Upper lobe of left lung (tissue), 4 donors: ENCODE data around the gene SMYD3.

Source experiments
- EP300 ChIP-seq, 4 donors: sonication (generic); formaldehyde crosslinking; IDR thresholded peaks; one replicate each; pipeline ENCODE4 v1.5.1; 2017; ENCODE audit warnings: antibody characterized with exemption in 4 of 4, control low read depth in 2 of 4
- POLR2A ChIP-seq, 4 donors: fragments of 450-650 bp; IDR thresholded peaks; one replicate each; pipeline ENCODE4 v1.5.1; 2016 to 2017; ENCODE audit warnings: antibody characterized with exemption in 4 of 4, mild to moderate bottlenecking in 2 of 4
- POLR2AphosphoS5 ChIP-seq, 2 donors: sonication (generic); formaldehyde crosslinking; IDR thresholded peaks; one replicate each; pipeline ENCODE4 v1.5.1; 2017; ENCODE audit warnings: antibody characterized with exemption in 2 of 2
- TF ChIP-seq, protein P1 (sequence below), 6 experiments: fragments of 450-650 bp in 4 of 6; fragments of 200-600 bp in 2 of 6; sonication (generic) in 2 of 6; IDR thresholded peaks; one replicate each; pipeline ENCODE4 v1.5.1; 2016 to 2019; ENCODE audit warnings: antibody characterized with exemption in 6 of 6

DNA sequence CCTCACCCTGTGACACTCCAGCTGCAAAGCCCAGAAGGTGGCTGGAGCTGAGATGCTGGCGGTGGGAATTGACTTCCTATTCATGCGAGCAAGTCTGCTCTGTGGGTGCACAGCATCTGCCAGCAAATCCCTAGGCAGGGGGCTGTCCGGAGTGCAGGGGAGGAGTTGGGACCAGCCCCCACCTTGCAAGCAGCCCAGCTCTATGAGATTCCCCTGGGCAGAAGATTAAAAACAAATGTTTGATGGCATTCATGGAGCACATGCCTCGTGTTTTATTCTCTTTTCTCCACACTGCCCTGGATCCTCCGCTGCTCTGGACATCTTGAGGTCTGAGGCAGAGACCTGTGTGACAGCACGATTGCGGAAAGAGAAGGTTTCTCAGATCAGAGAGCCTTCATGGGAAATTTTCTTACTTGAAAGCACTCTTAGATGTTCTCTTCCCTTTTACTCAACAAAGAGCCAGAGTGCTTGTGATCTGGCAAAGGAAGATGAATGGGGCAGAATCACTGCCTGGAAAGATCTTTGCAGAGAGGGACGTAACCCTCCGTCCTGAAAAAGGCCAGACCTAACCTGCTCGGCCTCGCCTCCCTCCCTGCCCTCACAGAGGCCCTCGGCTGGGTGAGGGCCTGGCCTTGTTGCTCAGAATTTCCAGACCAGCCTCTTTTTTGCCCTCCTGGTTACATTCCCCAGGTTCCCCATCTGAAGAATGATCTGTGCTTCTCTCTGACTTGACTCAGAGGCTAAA lies 755.2 kb downstream of the SMYD3 start:
- TF ChIP-seq, protein P1, sequence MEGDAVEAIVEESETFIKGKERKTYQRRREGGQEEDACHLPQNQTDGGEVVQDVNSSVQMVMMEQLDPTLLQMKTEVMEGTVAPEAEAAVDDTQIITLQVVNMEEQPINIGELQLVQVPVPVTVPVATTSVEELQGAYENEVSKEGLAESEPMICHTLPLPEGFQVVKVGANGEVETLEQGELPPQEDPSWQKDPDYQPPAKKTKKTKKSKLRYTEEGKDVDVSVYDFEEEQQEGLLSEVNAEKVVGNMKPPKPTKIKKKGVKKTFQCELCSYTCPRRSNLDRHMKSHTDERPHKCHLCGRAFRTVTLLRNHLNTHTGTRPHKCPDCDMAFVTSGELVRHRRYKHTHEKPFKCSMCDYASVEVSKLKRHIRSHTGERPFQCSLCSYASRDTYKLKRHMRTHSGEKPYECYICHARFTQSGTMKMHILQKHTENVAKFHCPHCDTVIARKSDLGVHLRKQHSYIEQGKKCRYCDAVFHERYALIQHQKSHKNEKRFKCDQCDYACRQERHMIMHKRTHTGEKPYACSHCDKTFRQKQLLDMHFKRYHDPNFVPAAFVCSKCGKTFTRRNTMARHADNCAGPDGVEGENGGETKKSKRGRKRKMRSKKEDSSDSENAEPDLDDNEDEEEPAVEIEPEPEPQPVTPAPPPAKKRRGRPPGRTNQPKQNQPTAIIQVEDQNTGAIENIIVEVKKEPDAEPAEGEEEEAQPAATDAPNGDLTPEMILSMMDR (IDR thresholded peaks at IDR 0.05): no peak
- TF ChIP-seq POLR2AphosphoS5 (IDR thresholded peaks at IDR 0.05): no peak
- no peak for TF ChIP-seq POLR2A (IDR thresholded peaks at IDR 0.05)
- TF ChIP-seq EP300 (IDR thresholded peaks at IDR 0.05): no peak
